Right lobe of liver (tissue), 4 donors: ENCODE measurements around the gene KRI1.

Source experiments
- POLR2A ChIP-seq: fragments of 450-650 bp; IDR thresholded peaks from one replicate; pipeline ENCODE4 v1.6.1; 2017; ENCODE audit warnings: antibody characterized with exemption, mild to moderate bottlenecking
- TF ChIP-seq, protein P1 (sequence below), 4 donors: fragments of 200-600 bp in 3 of 4; fragments of 450-650 bp in 1 of 4; IDR thresholded peaks; one replicate each; pipeline versions ENCODE4 v1.5.1 to v1.8.0; 2016 to 2022; ENCODE audit warnings: antibody characterized with exemption in 4 of 4, mild to moderate bottlenecking in 2 of 4
- donor health status: DM: no; HTN: no; CAD: no.
- donor health status: DM: no; HTN: no; CAD: no.
- donor health status: DM: no; HTN: yes; CAD: no.

DNA sequence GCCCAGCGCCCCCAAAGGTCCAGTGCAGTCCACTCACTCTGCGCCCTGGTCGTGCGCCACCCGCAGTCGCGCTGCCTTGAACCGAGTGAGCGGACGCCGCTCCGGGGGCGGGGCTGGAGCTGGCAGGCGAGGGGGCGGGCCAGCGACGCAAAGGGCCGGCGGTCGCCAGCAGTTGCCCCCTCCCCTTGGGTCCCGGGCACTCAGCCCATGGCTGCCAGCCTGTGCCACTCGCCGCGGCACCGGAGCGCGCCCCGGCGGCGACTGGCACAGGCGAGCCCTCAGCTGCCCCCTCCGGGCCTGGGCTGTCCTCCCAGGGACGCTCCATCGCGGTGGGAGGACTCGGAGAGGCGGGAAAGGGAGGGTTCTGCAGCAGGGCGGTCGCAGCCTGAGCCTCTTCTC is 48.5 kb downstream of the KRI1 start, which contains the start of gene S1PR5:
- TF ChIP-seq POLR2A = no peak
- TF ChIP-seq, protein P1, sequence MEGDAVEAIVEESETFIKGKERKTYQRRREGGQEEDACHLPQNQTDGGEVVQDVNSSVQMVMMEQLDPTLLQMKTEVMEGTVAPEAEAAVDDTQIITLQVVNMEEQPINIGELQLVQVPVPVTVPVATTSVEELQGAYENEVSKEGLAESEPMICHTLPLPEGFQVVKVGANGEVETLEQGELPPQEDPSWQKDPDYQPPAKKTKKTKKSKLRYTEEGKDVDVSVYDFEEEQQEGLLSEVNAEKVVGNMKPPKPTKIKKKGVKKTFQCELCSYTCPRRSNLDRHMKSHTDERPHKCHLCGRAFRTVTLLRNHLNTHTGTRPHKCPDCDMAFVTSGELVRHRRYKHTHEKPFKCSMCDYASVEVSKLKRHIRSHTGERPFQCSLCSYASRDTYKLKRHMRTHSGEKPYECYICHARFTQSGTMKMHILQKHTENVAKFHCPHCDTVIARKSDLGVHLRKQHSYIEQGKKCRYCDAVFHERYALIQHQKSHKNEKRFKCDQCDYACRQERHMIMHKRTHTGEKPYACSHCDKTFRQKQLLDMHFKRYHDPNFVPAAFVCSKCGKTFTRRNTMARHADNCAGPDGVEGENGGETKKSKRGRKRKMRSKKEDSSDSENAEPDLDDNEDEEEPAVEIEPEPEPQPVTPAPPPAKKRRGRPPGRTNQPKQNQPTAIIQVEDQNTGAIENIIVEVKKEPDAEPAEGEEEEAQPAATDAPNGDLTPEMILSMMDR (IDR thresholded peaks at IDR 0.05) = no peak
